Mesenchymal stem cell (in vitro differentiated cells and primary cell): ENCODE data around the gene BASP1.

Source experiments
- DNase-seq: peaks from one replicate; pipeline ENCODE4 v3.0.0-alpha.2; 2013
- H2AFZ ChIP-seq: one replicate; pipeline ENCODE4 v1.6.1; 2013; ENCODE audit warnings: low read depth, mild to moderate bottlenecking, control low read depth, inconsistent platforms, low read length, moderate library complexity
- H2AK5ac ChIP-seq: 2 replicates; pipeline ENCODE4 v1.6.1; 2013; ENCODE audit warnings: low read length, moderate library complexity, mild to moderate bottlenecking, inconsistent platforms; ENCODE audit not compliant: severe bottlenecking
- H2BK120ac ChIP-seq: one replicate; pipeline ENCODE4 v1.6.1; 2013; ENCODE audit warnings: low read depth, mild to moderate bottlenecking, inconsistent platforms, low read length, moderate library complexity
- H2BK12ac ChIP-seq, 2 experiments: one replicate each; pipeline ENCODE4 v1.6.1; 2013; ENCODE audit warnings: inconsistent platforms in 2 of 2, low read length in 2 of 2, mild to moderate bottlenecking in 2 of 2, moderate library complexity in 2 of 2, control low read depth in 1 of 2
- H2BK15ac ChIP-seq: one replicate; pipeline ENCODE4 v1.6.1; 2013; ENCODE audit warnings: mild to moderate bottlenecking, low read depth, inconsistent platforms; ENCODE audit not compliant: poor library complexity, severe bottlenecking
- H2BK5ac ChIP-seq: 2 replicates; pipeline ENCODE4 v1.6.1; 2013; ENCODE audit warnings: low read depth, mild to moderate bottlenecking, low read length, control low read depth, inconsistent platforms; ENCODE audit not compliant: poor library complexity, severe bottlenecking
- H3K14ac ChIP-seq, 2 experiments: one replicate each; pipeline ENCODE4 v1.6.1; 2013; ENCODE audit warnings: inconsistent platforms in 2 of 2, low read length in 2 of 2, control low read depth in 1 of 2, mild to moderate bottlenecking in 1 of 2, moderate library complexity in 1 of 2
- H3K18ac ChIP-seq, 2 experiments: one replicate each; pipeline ENCODE4 v1.6.1; 2013; ENCODE audit warnings: inconsistent platforms in 2 of 2, low read length in 2 of 2, control low read depth in 1 of 2, low read depth in 1 of 2, mild to moderate bottlenecking in 1 of 2
- H3K23ac ChIP-seq, 2 experiments: one replicate each; pipeline ENCODE4 v1.6.1; 2013; ENCODE audit warnings: inconsistent platforms in 2 of 2, low read length in 2 of 2, mild to moderate bottlenecking in 2 of 2, moderate library complexity in 2 of 2, control low read depth in 1 of 2
- H3K27ac ChIP-seq: 2 replicates; pipeline ENCODE4 v1.5.1; 2013; ENCODE audit warnings: mild to moderate bottlenecking, moderate library complexity, low read length, control low read depth, inconsistent platforms; ENCODE audit not compliant: poor library complexity, severe bottlenecking
- H3K27me3 ChIP-seq, 2 experiments: 2 replicates each; pipeline versions ENCODE4 v1.6.1 to v1.7.0; 2013; ENCODE audit warnings: low read length in 2 of 2, mild to moderate bottlenecking in 2 of 2, moderate library complexity in 2 of 2, control low read depth in 1 of 2, inconsistent platforms in 1 of 2; ENCODE audit not compliant: control insufficient read depth in 1 of 2, insufficient read depth in 1 of 2
- H3K36me3 ChIP-seq, 2 experiments: 2 replicates each; pipeline versions ENCODE4 v1.6.1 to v1.7.0; 2013; ENCODE audit warnings: low read length in 2 of 2, control low read depth in 1 of 2, inconsistent platforms in 1 of 2, low read depth in 1 of 2, mild to moderate bottlenecking in 1 of 2; ENCODE audit not compliant: insufficient read depth in 2 of 2, control insufficient read depth in 1 of 2
- H3K4ac ChIP-seq, 2 experiments: one replicate each; pipeline ENCODE4 v1.6.1; 2013; ENCODE audit warnings: inconsistent platforms in 2 of 2, low read length in 2 of 2, mild to moderate bottlenecking in 2 of 2, moderate library complexity in 2 of 2, control low read depth in 1 of 2, low read depth in 1 of 2
- H3K4me1 ChIP-seq: 2 replicates; pipeline ENCODE4 v1.6.1; 2013; ENCODE audit warnings: low read depth, low read length, control low read depth; ENCODE audit not compliant: control insufficient read depth, insufficient read depth
- H3K4me2 ChIP-seq: 2 replicates; pipeline ENCODE4 v1.6.1; 2013; ENCODE audit warnings: low read length, mild to moderate bottlenecking, inconsistent platforms; ENCODE audit not compliant: poor library complexity, severe bottlenecking
- H3K4me3 ChIP-seq, 2 experiments: 2 replicates each; pipeline versions ENCODE4 v1.5.1 to v1.7.0; 2013; ENCODE audit warnings: low read length in 2 of 2, mild to moderate bottlenecking in 2 of 2, control low read depth in 1 of 2, low read depth in 1 of 2; ENCODE audit not compliant: insufficient read depth in 1 of 2
- H3K79me1 ChIP-seq: replicated peaks from 2 replicates; pipeline ENCODE4 v1.6.1; 2013; ENCODE audit warnings: mild to moderate bottlenecking, control low read depth, low read length, inconsistent platforms; ENCODE audit not compliant: poor library complexity, severe bottlenecking
- H3K9ac ChIP-seq: 2 replicates; pipeline ENCODE4 v1.7.0; 2013; ENCODE audit warnings: mild to moderate bottlenecking, low read length, moderate library complexity
- H3K9me3 ChIP-seq: 2 replicates; pipeline ENCODE4 v1.7.0; 2013; ENCODE audit warnings: mild to moderate bottlenecking, low read length; ENCODE audit not compliant: control insufficient read depth
- H4K8ac ChIP-seq: one replicate; pipeline ENCODE4 v1.6.1; 2013; ENCODE audit warnings: inconsistent platforms, mild to moderate bottlenecking, low read length, moderate library complexity
- H4K91ac ChIP-seq: one replicate; pipeline ENCODE4 v1.6.1; 2013; ENCODE audit warnings: mild to moderate bottlenecking, low read length, inconsistent platforms
- WGBS: methylation state at CpG from one replicate; pipeline ENCODE4 v1.1.7; 2013; ENCODE audit warnings: mixed read lengths; 5-methylcytosine and 5-hydroxymethylcytosine counted together

The BASP1 gene

GRCh38 chr5:17233488-17233887 is 16.1 kb downstream of the BASP1 start:
- H3K14ac ChIP-seq, result no peak overlapping the region
- no peaks in the 10 kb centered on the region for H3K79me1 ChIP-seq
- H2BK120ac ChIP-seq, result no peak overlapping the region
- H3K4ac ChIP-seq, result no peak overlapping the region
- no peak overlapping the region for H3K4me3 ChIP-seq
- H2BK12ac ChIP-seq, result no peak overlapping the region
- H2BK15ac ChIP-seq, result no peak overlapping the region
- H3K27me3 ChIP-seq, result no peaks in the 10 kb centered on the region
- H3K18ac ChIP-seq, result no peak overlapping the region
- no peak overlapping the region for H3K9ac ChIP-seq
- H3K36me3 ChIP-seq, result peaks cover 6 to 73% of the 10 kb centered on the region in 2 experiments
- H3K27ac ChIP-seq, result no peak overlapping the region
- no peaks in the 10 kb centered on the region for H3K9me3 ChIP-seq
- DNase-seq, result no peak
- WGBS, result 86% methylated on average over 6 of the region's 6 CpGs
- no peak overlapping the region for H4K8ac ChIP-seq
- H3K23ac ChIP-seq, result no peak overlapping the region
- peak overlapping the region; percentile 18 for H4K91ac ChIP-seq
- H2BK5ac ChIP-seq, result no peak overlapping the region
- no peak overlapping the region for H2AK5ac ChIP-seq
- H3K4me1 ChIP-seq, result peaks cover 3% of the 10 kb centered on the region
- H2AFZ ChIP-seq, result no peak overlapping the region
- no peak overlapping the region for H3K4me2 ChIP-seq

DNA sequence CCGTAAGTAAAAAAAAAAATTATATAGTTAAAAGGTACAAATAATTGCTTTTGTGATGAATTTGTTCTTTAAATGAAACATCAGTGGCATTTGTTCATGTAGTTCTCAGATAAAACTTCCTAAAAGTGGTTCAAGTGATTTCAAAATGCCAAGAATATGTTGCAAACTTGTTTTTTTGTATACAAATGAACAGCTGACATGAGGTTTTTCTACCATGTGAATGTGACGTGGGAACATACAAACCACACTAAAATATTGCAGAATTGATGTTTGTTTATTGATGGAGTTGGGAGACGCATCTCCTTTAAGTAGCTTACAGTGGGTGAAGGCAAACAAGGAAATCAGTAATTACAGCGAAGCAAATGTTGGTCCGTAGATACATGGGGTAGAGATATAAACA is 16.9 kb downstream of the BASP1 start:
- no peaks in the 10 kb centered on the region for H3K79me1 ChIP-seq
- peaks cover 3% of the 10 kb centered on the region for H3K4me1 ChIP-seq
- H3K27ac ChIP-seq, result no peak overlapping the region
- H3K4ac ChIP-seq, result no peak overlapping the region
- H3K4me3 ChIP-seq, result no peak overlapping the region
- H2BK15ac ChIP-seq, result no peak overlapping the region
- no peak overlapping the region for H4K91ac ChIP-seq
- no peak overlapping the region for H2BK12ac ChIP-seq
- H3K14ac ChIP-seq, result no peak overlapping the region
- H3K18ac ChIP-seq, result no peak overlapping the region
- H3K27me3 ChIP-seq, result no peaks in the 10 kb centered on the region
- no peak overlapping the region for H2BK120ac ChIP-seq
- H3K36me3 ChIP-seq, result peaks cover 6 to 67% of the 10 kb centered on the region in 2 experiments
- peak; percentile 85 for DNase-seq
- no peaks in the 10 kb centered on the region for H3K9me3 ChIP-seq
- no peak overlapping the region for H3K4me2 ChIP-seq
- no peak overlapping the region for H2BK5ac ChIP-seq
- H4K8ac ChIP-seq, result no peak overlapping the region
- no peak overlapping the region for H3K23ac ChIP-seq
- no peak overlapping the region for H3K9ac ChIP-seq
- H2AK5ac ChIP-seq, result no peak overlapping the region
- no peak overlapping the region for H2AFZ ChIP-seq
- 74% methylated on average over 4 of the region's 5 CpGs for whole genome bisulfite sequencing

- Histone ChIP-seq H3K9ac (peak overlapping the region; percentile 31), H3K27ac (no peak overlapping the region), H3K18ac (no peak overlapping the region), H3K4ac (no peak overlapping the region), H3K4me3 (no peak overlapping the region), H3K4me2 (no peak overlapping the region), H2BK5ac (no peak overlapping the region), H2BK15ac (peak overlapping the region; percentile 40), H2BK12ac (no peak overlapping the region), H3K9me3 (no peaks in the 10 kb centered on the region), H2AFZ (no peak overlapping the region), H4K91ac (no peak overlapping the region), H3K79me1 (no peaks in the 10 kb centered on the region), H3K23ac (no peak overlapping the region), H2BK120ac (no peak overlapping the region), H3K36me3 (peaks cover 4 to 62% of the 10 kb centered on the region in 2 experiments), H3K27me3 (no peaks in the 10 kb centered on the region), H2AK5ac (no peak overlapping the region), H3K4me1 (peaks cover 5% of the 10 kb centered on the region), H4K8ac (no peak overlapping the region), H3K14ac (no peak overlapping the region)
- DNase-seq, result peak; percentile 61
- WGBS, result 99% methylated on average over 4 of the region's 5 CpGs
Observed at GRCh38 chr5:17235731-17236330, 18.4 kb downstream of the BASP1 start.

- no peak overlapping the region for H3K14ac ChIP-seq
- H2BK120ac ChIP-seq, result no peak overlapping the region
- no peak overlapping the region for H2BK5ac ChIP-seq
- no peaks in the 10 kb centered on the region for H3K27me3 ChIP-seq
- no peak overlapping the region for H3K4ac ChIP-seq
- no peak overlapping the region for H2AFZ ChIP-seq
- H4K8ac ChIP-seq, result no peak overlapping the region
- peaks cover 11 to 57% of the 10 kb centered on the region in 2 experiments for H3K36me3 ChIP-seq
- H3K27ac ChIP-seq, result peak overlapping the region; percentile 64
- H2BK15ac ChIP-seq, result no peak overlapping the region
- WGBS, result 41% methylated on average over 3 of the region's 6 CpGs
- no peak overlapping the region for H2BK12ac ChIP-seq
- H3K18ac ChIP-seq, result no peak overlapping the region
- H3K9me3 ChIP-seq, result no peaks in the 10 kb centered on the region
- peak; percentile 49 for DNase-seq
- H3K4me1 ChIP-seq, result peaks cover 10% of the 10 kb centered on the region
- H3K4me2 ChIP-seq, result no peak overlapping the region
- H2AK5ac ChIP-seq, result no peak overlapping the region
- no peaks in the 10 kb centered on the region for H3K79me1 ChIP-seq
- no peak overlapping the region for H3K23ac ChIP-seq
- no peak overlapping the region for H3K4me3 ChIP-seq
- no peak overlapping the region for H3K9ac ChIP-seq
- H4K91ac ChIP-seq, result no peak overlapping the region
Observed at GRCh38 chr5:17238521-17239041, 21.1 kb downstream of the BASP1 start.
